Keratinocyte (primary cell): Measurements from ENCODE around the gene DOCK1. TPM values are rescaled to one million over a fixed set of nuclear protein-coding genes. Genes with fewer than 3 reads are reported as not detected.

Experiments
- DNase-seq: peaks from one replicate; pipeline ENCODE4 v3.0.0-alpha.2; 2011; ENCODE audit warnings: low read depth, missing footprints, low spot score
- FAIRE-seq: peaks from 2 replicates; lab custom pipeline; 2011; peaks lifted over from hg19 to GRCh38; lab: Jason Lieb, UNC
- H2AFZ ChIP-seq: 2 replicates; pipeline ENCODE4 v1.6.0; 2012; ENCODE audit warnings: low read length, control low read depth, inconsistent platforms; ENCODE audit not compliant: control insufficient read depth
- H3K27ac ChIP-seq: 2 replicates; pipeline ENCODE4 v1.5.1; 2011; ENCODE audit warnings: low read length; ENCODE audit not compliant: control insufficient read depth, insufficient read depth
- H3K27me3 ChIP-seq: 3 replicates; pipeline ENCODE4 v1.6.0; 2011; ENCODE audit warnings: low read length; ENCODE audit not compliant: control insufficient read depth, insufficient read depth; ENCODE audit errors: extremely low read depth
- H3K36me3 ChIP-seq, 2 experiments: 2 replicates in 1 of 2; 3 replicates in 1 of 2; pipeline ENCODE4 v1.5.1; 2011; ENCODE audit warnings: low read length in 2 of 2, mild to moderate bottlenecking in 1 of 2; ENCODE audit not compliant: control insufficient read depth in 2 of 2, insufficient read depth in 2 of 2; ENCODE audit errors: extremely low read depth in 1 of 2
- H3K4me1 ChIP-seq: 3 replicates; pipeline ENCODE4 v1.5.1; 2011; ENCODE audit warnings: low read length; ENCODE audit not compliant: control insufficient read depth, insufficient read depth; ENCODE audit errors: extremely low read depth
- H3K4me2 ChIP-seq: 3 replicates; pipeline ENCODE4 v1.6.0; 2011; ENCODE audit warnings: low read depth, low read length; ENCODE audit not compliant: control insufficient read depth, insufficient read depth; ENCODE audit errors: extremely low read depth
- H3K4me3 ChIP-seq, 3 experiments: fragments of 200-600 bp in 1 of 3; sonication (generic) in 1 of 3; 2 replicates in 2 of 3; 3 replicates in 1 of 3; pipeline ENCODE4 v1.5.1; 2011 to 2016; ENCODE audit warnings: low read length in 3 of 3, mild to moderate bottlenecking in 3 of 3, control low read depth in 2 of 3, inconsistent platforms in 1 of 3, low read depth in 1 of 3, mixed read lengths in 1 of 3, mixed run types in 1 of 3, moderate library complexity in 1 of 3; ENCODE audit not compliant: control insufficient read depth in 2 of 3, insufficient read depth in 2 of 3; ENCODE audit errors: extremely low read depth in 1 of 3
- H3K79me2 ChIP-seq: 2 replicates; pipeline ENCODE4 v1.6.0; 2012; ENCODE audit warnings: low read length; ENCODE audit not compliant: control insufficient read depth, insufficient read depth
- H3K9ac ChIP-seq: 3 replicates; pipeline ENCODE4 v1.6.0; 2011; ENCODE audit warnings: low read length; ENCODE audit not compliant: control insufficient read depth, insufficient read depth; ENCODE audit errors: extremely low read depth
- H3K9me1 ChIP-seq: 3 replicates; pipeline ENCODE4 v1.6.0; 2011; ENCODE audit warnings: low read length; ENCODE audit not compliant: control insufficient read depth, insufficient read depth; ENCODE audit errors: extremely low read depth
- H3K9me3 ChIP-seq: 2 replicates; pipeline ENCODE4 v1.5.1; 2012; ENCODE audit warnings: low read depth, low read length; ENCODE audit not compliant: control insufficient read depth
- H4K20me1 ChIP-seq: 3 replicates; pipeline ENCODE4 v1.6.0; 2011; ENCODE audit warnings: low read length; ENCODE audit not compliant: control insufficient read depth, insufficient read depth; ENCODE audit errors: extremely low read depth
- EZH2 ChIP-seq: IDR thresholded peaks from one replicate; pipeline ENCODE4 v1.6.1; 2012; ENCODE audit warnings: inconsistent platforms, mild to moderate bottlenecking, low read length, moderate library complexity
- dilution Hi-C: fragments of 300-500 bp; cut with MboI; formaldehyde crosslinking; loops from one replicate; pipeline ENCODE4 v1.7.0; 2020; ENCODE audit warnings: low sequenced_read_pairs; ENCODE audit not compliant: extremely low pct_ligation_motif_present
- polyA plus RNA-seq, 5 experiments: library from polyadenylated mRNA; depleted of rRNA in 3 of 5; stranded (reverse) in 3 of 5; stranded (forward) in 1 of 5; unstranded in 1 of 5; fragments of >200 nt; gene quantifications; 1 replicate in 1 of 5; 2 replicates in 3 of 5; 3 replicates in 1 of 5; pipeline versions ENCODE4 v1.2.1 to v1.2.3, GENCODE V29; 2011 to 2012; ENCODE audit warnings: missing spikeins in 2 of 5, low read depth in 1 of 5, low replicate concordance in 1 of 5
- TF ChIP-seq, protein P1 (sequence below), 3 experiments: IDR thresholded peaks in 1 of 3; conservative IDR thresholded peaks in 1 of 3; optimal IDR thresholded peaks in 1 of 3; 2 replicates in 2 of 3; 3 replicates in 1 of 3; pipeline versions ENCODE3 to v1.5.1; 2011; ENCODE audit warnings: low read length in 3 of 3, mild to moderate bottlenecking in 3 of 3, moderate library complexity in 2 of 3, control low read depth in 1 of 3, inconsistent platforms in 1 of 3; ENCODE audit not compliant: insufficient read depth in 2 of 3; ENCODE audit errors: extremely low read depth in 1 of 3

Gene DOCK1
- polyA plus RNA-seq, 1 donor (not counting 4 experiments of a cell fraction or from before 2014, with no cell fraction given), result 15.7 TPM

DNA sequence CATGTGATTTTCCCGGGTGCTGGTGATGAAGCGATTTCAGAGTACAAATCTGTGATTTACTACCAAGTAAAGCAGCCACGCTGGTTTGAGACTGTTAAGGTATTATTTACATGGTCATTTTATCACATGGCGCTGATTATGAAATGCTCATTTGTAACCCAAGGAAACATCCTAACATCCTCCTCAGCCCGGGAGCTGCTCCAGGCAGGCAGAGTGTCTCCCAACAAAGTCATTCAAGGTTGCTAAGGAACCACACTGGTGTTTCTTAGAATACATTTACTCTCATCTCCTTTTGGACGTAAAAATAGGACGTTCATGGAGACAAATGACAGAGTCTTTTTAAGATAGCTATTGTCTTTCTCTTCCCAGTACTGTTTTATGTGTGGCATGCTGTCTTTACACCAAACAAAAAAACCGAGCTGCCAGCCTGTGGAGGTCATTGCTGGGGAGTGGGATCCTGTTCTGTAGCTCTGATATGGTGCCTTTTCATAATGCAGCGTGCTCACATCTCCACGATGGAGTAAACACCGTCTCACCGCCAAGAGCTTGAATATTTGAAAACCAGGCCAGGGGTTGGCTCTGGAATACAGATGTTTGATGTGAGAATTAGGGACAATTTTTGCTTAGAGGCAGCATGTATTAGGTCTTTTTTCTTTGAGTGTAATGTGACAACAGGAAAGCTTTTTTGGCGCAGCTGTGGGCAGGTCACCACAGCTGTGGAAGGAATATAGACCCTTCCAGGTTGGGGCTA is 119.6 kb downstream of the DOCK1 start:
- Histone ChIP-seq H3K27me3 (no peaks in the 10 kb centered on the region), H3K4me2 (no peak overlapping the region), H3K9me3 (no peaks in the 10 kb centered on the region), H4K20me1 (peaks cover 3% of the 10 kb centered on the region), H3K9ac (no peak overlapping the region), H2AFZ (no peak overlapping the region), H3K9me1 (no peaks in the 10 kb centered on the region), H3K27ac (no peak overlapping the region), H3K4me3 (no peak overlapping the region), H3K4me1 (no peaks in the 10 kb centered on the region), H3K36me3 (peaks cover 19 to 22% of the 10 kb centered on the region in 2 experiments), H3K79me2 (no peaks in the 10 kb centered on the region)
- dilution Hi-C loops, result no loop called here
- DNase-seq (no peak), FAIRE-seq (no peak)
- TF ChIP-seq, protein P1, sequence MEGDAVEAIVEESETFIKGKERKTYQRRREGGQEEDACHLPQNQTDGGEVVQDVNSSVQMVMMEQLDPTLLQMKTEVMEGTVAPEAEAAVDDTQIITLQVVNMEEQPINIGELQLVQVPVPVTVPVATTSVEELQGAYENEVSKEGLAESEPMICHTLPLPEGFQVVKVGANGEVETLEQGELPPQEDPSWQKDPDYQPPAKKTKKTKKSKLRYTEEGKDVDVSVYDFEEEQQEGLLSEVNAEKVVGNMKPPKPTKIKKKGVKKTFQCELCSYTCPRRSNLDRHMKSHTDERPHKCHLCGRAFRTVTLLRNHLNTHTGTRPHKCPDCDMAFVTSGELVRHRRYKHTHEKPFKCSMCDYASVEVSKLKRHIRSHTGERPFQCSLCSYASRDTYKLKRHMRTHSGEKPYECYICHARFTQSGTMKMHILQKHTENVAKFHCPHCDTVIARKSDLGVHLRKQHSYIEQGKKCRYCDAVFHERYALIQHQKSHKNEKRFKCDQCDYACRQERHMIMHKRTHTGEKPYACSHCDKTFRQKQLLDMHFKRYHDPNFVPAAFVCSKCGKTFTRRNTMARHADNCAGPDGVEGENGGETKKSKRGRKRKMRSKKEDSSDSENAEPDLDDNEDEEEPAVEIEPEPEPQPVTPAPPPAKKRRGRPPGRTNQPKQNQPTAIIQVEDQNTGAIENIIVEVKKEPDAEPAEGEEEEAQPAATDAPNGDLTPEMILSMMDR (optimal IDR thresholded peaks at IDR 0.05 in 1 of 3, IDR thresholded peaks at IDR 0.05 in 1 of 3, conservative IDR thresholded peaks at IDR 0.05 in 1 of 3; ENCODE audit: extremely low read depth in 1 of 3, insufficient read depth in 2 of 3, low read length in 3 of 3), result no peak
- no peak for TF ChIP-seq EZH2

DNA sequence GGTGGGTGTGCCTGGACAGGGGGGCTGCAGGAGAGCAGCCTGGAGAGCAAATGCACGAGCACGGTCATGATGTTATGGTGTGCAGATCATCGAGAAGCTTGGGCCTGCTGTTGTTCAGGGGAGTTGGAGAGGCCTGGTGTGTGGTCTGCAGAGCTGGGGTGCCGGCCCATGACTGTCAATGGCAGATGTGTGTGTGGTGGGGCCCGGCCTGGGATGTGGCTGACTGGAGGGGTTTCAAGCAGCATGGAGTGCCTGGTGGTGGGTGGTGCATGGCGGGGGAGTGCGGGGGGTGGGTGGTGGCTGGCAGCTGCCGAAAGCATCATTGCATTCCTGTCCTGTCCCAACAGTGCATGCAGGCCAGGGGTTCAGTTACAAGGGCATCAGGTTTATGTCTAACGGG is 122.6 kb downstream of the DOCK1 start:
- H3K36me3 ChIP-seq, result peaks cover 17 to 31% of the 10 kb centered on the region in 2 experiments
- FAIRE-seq, result no peak
- H3K4me1 ChIP-seq, result no peaks in the 10 kb centered on the region

More for the DNA sequence above, 122.6 kb downstream of the DOCK1 start:
- H3K79me2 ChIP-seq, result no peaks in the 10 kb centered on the region
- H3K4me2 ChIP-seq, result no peak overlapping the region
- no peaks in the 10 kb centered on the region for H3K9me3 ChIP-seq
- H3K4me3 ChIP-seq, result no peak overlapping the region
- no peaks in the 10 kb centered on the region for H4K20me1 ChIP-seq
- H3K9me1 ChIP-seq, result no peaks in the 10 kb centered on the region
- no peak for DNase-seq
- dilution Hi-C loops, result no loop called here
- H2AFZ ChIP-seq, result no peak overlapping the region
- H3K27ac ChIP-seq, result no peak overlapping the region
- no peak for TF ChIP-seq EZH2
- TF ChIP-seq, protein P1 (optimal IDR thresholded peaks at IDR 0.05 in 1 of 3, IDR thresholded peaks at IDR 0.05 in 1 of 3, conservative IDR thresholded peaks at IDR 0.05 in 1 of 3; ENCODE audit: extremely low read depth in 1 of 3, insufficient read depth in 2 of 3, low read length in 3 of 3), result no peak
- no peaks in the 10 kb centered on the region for H3K27me3 ChIP-seq
- H3K9ac ChIP-seq, result no peak overlapping the region
